Measurements from ENCODE around the gene POLR3C.

DNA sequence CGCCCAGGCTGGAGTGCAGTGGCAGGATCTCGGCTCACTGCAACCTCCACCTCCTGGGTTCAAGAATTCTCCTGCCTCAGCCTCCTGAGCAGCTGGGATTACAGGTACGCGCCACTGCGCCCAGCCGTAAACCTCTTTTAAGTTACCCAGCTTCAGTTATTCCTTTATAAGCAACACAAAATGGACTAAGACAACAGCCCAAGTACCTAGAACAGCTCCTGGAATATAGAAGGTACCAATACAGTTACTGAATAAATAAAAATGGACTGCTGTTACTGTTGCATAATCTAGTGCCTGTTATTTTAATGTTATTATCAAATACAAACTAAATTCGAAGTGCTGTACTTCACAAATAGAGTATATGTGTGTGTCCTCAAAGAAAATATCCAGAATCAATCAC lies 17.2 kb upstream of the POLR3C start:
- no peak for TF ChIP-seq STAT6 (CRISPR knock-in tag; conservative IDR thresholded peaks at IDR 0.05; ENCODE audit: low read depth)
- TF ChIP-seq ESRRA (CRISPR knock-in tag; IDR thresholded peaks at IDR 0.05; ENCODE audit: borderline replicate concordance) = no peak
- TF ChIP-seq, protein P1, sequence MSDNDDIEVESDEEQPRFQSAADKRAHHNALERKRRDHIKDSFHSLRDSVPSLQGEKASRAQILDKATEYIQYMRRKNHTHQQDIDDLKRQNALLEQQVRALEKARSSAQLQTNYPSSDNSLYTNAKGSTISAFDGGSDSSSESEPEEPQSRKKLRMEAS (CRISPR knock-in tag; IDR thresholded peaks at IDR 0.05) = no peak
- no peak for TF ChIP-seq ELF4 (CRISPR knock-in tag; IDR thresholded peaks at IDR 0.05; ENCODE audit: low read depth)
- no peak for TF ChIP-seq TEAD4 (CRISPR knock-in tag; IDR thresholded peaks at IDR 0.05)
- TF ChIP-seq CTCF (IDR thresholded peaks at IDR 0.05) = no peak
- TF ChIP-seq ZNF671 (CRISPR knock-in tag; IDR thresholded peaks at IDR 0.05) = no peak
